GM21576 (cell line): Measurements from ENCODE around the gene OR51B5.
"Not testable (repeated sequence)": the region's sequence is repeated elsewhere in the genome, so short reads cannot be mapped to it uniquely, and the experiment has no call there.

Experiments
- ATAC-seq: cut with Tn5 transposase; IDR thresholded peaks from one replicate; pipeline ENCODE4 v1.9.1; 2021; ENCODE audit warnings: mild to moderate bottlenecking, moderate library complexity; ENCODE audit not compliant: unreplicated experiment

The OR51B5 gene

GRCh38 chr11:5336331-5336730, 7.0 kb downstream of the OR51B5 start:
- no peak for ATAC-seq

- ATAC-seq: no peak
Measured at GRCh38 chr11:5335170-5335569, 8.2 kb downstream of the OR51B5 start.

- no peak for ATAC-seq
Measured at GRCh38 chr11:5324197-5324596, 19.1 kb downstream of the OR51B5 start, which contains the start of gene OR51B2. Gene OR51B2 (minus strand): TSS chr11:5324297. CDS start chr11:5324297, 0 bp downstream.

- ATAC-seq: no peak
Measured at GRCh38 chr11:5317292-5317691, 26.0 kb downstream of the OR51B5 start.

GRCh38 chr11:5313326-5314023, 29.8 kb downstream of the OR51B5 start:
- not testable (repeated sequence) for ATAC-seq

- ATAC-seq: no peak
Measured at GRCh38 chr11:5310423-5310822, 32.9 kb downstream of the OR51B5 start.

GRCh38 chr11:5307256-5308019, 35.9 kb downstream of the OR51B5 start:
- no peak for ATAC-seq

- no peak for ATAC-seq
Measured at GRCh38 chr11:5304046-5304445, 39.3 kb downstream of the OR51B5 start.

- ATAC-seq: no peak
Measured at GRCh38 chr11:5303626-5304025, 39.7 kb downstream of the OR51B5 start.

- no peak for ATAC-seq
Measured at GRCh38 chr11:5301846-5302245, 41.5 kb downstream of the OR51B5 start, which contains the start of gene OR51B4. Gene OR51B4 (minus strand): TSS chr11:5301946. CDS start chr11:5301946, 0 bp downstream.

GRCh38 chr11:5300251-5300650, 43.1 kb downstream of the OR51B5 start:
- ATAC-seq: no peak

GRCh38 chr11:5298451-5298850, 44.9 kb downstream of the OR51B5 start:
- no peak for ATAC-seq

- ATAC-seq: no peak
Measured at GRCh38 chr11:5297721-5298323, 45.5 kb downstream of the OR51B5 start.

- ATAC-seq: not testable (repeated sequence)
Measured at GRCh38 chr11:5294342-5294995, 48.9 kb downstream of the OR51B5 start.

GRCh38 chr11:5293028-5293427, 50.3 kb downstream of the OR51B5 start:
- no peak for ATAC-seq
